Karpas-422 (cell line): ENCODE data around the gene ZC3H4. TPM values are rescaled to one million over a fixed set of nuclear protein-coding genes. Genes with fewer than 3 reads are reported as not detected.

Source experiments
- DNase-seq: peaks from one replicate; pipeline ENCODE4 v3.0.0-alpha.2; 2015
- H2AFZ ChIP-seq: fragments of 200-600 bp; sonication (generic); 2 replicates; pipeline ENCODE4 v1.6.1; 2014; ENCODE audit warnings: antibody characterized with exemption, low read length, mixed read lengths
- H3K27ac ChIP-seq: fragments of 200-600 bp; sonication (generic); 2 replicates; pipeline ENCODE4 v1.5.1; 2014; ENCODE audit warnings: mild to moderate bottlenecking, low read length, moderate library complexity
- H3K27me3 ChIP-seq: fragments of 200-600 bp; sonication (generic); 2 replicates; pipeline ENCODE4 v1.6.1; 2014; ENCODE audit warnings: low read length, mixed read lengths
- H3K36me3 ChIP-seq: fragments of 200-600 bp; sonication (generic); 2 replicates; pipeline ENCODE4 v1.6.1; 2014; ENCODE audit warnings: low read length, mixed read lengths; ENCODE audit not compliant: insufficient read depth
- H3K4me1 ChIP-seq: fragments of 200-600 bp; sonication (generic); 2 replicates; pipeline ENCODE4 v1.6.1; 2014; ENCODE audit warnings: mild to moderate bottlenecking, low read length, mixed read lengths
- H3K4me2 ChIP-seq: fragments of 200-600 bp; sonication (generic); 2 replicates; pipeline ENCODE4 v1.6.1; 2014; ENCODE audit warnings: low read length, low read depth, mild to moderate bottlenecking; ENCODE audit not compliant: poor library complexity, severe bottlenecking
- H3K4me3 ChIP-seq: fragments of 200-600 bp; sonication (generic); 2 replicates; pipeline ENCODE4 v1.5.1; 2014; ENCODE audit warnings: mild to moderate bottlenecking, antibody characterized with exemption, low read length, mixed read lengths
- H3K79me2 ChIP-seq: fragments of 200-600 bp; sonication (generic); 2 replicates; pipeline ENCODE4 v1.6.1; 2014; ENCODE audit warnings: mild to moderate bottlenecking, low read length, mixed read lengths
- H3K9ac ChIP-seq: fragments of 200-600 bp; sonication (generic); 2 replicates; pipeline ENCODE4 v1.6.0; 2014; ENCODE audit warnings: low read length
- H3K9me2 ChIP-seq: fragments of 200-600 bp; sonication (generic), shearing (Covaris generic); replicated peaks from 2 replicates; pipeline ENCODE4 v1.6.0; 2014; ENCODE audit warnings: mild to moderate bottlenecking, low read length, moderate library complexity; ENCODE audit not compliant: insufficient read depth
- H3K9me3 ChIP-seq: fragments of 300-700, 200-600 bp; sonication (generic); 2 replicates; pipeline ENCODE4 v1.6.1; 2014; ENCODE audit warnings: low read length, mixed read lengths
- H4K20me1 ChIP-seq: fragments of 200-600 bp; sonication (generic); 2 replicates; pipeline ENCODE4 v1.6.1; 2014; ENCODE audit warnings: mild to moderate bottlenecking, antibody characterized with exemption, low read length, low read depth; ENCODE audit not compliant: insufficient read depth
- total RNA-seq: library from RNA; depleted of rRNA; stranded (reverse); fragments of >200 nt; shearing (Covaris generic); gene quantifications from 2 replicates; pipeline ENCODE4 v1.2.3, GENCODE V29; 2014; ENCODE audit warnings: low replicate concordance

ZC3H4 gene
- total RNA-seq, 1 experiment from 2014 or later = 13.0 TPM

GRCh38 chr19:47068876-47069406, 44.6 kb downstream of the ZC3H4 start:
- Histone ChIP-seq H3K9me3 (no peaks in the 10 kb centered on the region), H3K4me2 (no peak overlapping the region), H3K4me3 (no peak overlapping the region), H3K9ac (no peak overlapping the region), H3K36me3 (peaks cover 13% of the 10 kb centered on the region), H3K79me2 (no peaks in the 10 kb centered on the region), H3K27ac (no peak overlapping the region), H3K4me1 (no peaks in the 10 kb centered on the region), H2AFZ (no peak overlapping the region), H3K9me2 (no peaks in the 10 kb centered on the region), H4K20me1 (peaks cover 30% of the 10 kb centered on the region; the same call in 1 of the 2 replicates), H3K27me3 (no peaks in the 10 kb centered on the region)
- DNase-seq = no peak

GRCh38 chr19:47068246-47068645, 45.3 kb downstream of the ZC3H4 start:
- DNase-seq = no peak
- Histone ChIP-seq H3K27me3 (no peaks in the 10 kb centered on the region), H3K79me2 (no peaks in the 10 kb centered on the region), H3K9me2 (no peaks in the 10 kb centered on the region), H3K4me1 (no peaks in the 10 kb centered on the region), H3K27ac (no peak overlapping the region), H3K4me3 (no peak overlapping the region), H3K9ac (no peak overlapping the region), H3K36me3 (peaks cover 13% of the 10 kb centered on the region), H4K20me1 (peaks cover 26% of the 10 kb centered on the region; the same call in 1 of the 2 replicates), H3K9me3 (no peaks in the 10 kb centered on the region), H2AFZ (no peak overlapping the region), H3K4me2 (no peak overlapping the region)

GRCh38 chr19:47067215-47067847, 46.2 kb downstream of the ZC3H4 start:
- H3K9ac ChIP-seq = no peak overlapping the region
- H3K27me3 ChIP-seq = no peaks in the 10 kb centered on the region
- H3K27ac ChIP-seq = no peak overlapping the region
- DNase-seq = no peak
- no peaks in the 10 kb centered on the region for H3K4me1 ChIP-seq
- no peaks in the 10 kb centered on the region for H3K9me2 ChIP-seq
- H2AFZ ChIP-seq = no peak overlapping the region
- no peak overlapping the region for H3K4me2 ChIP-seq
- peaks cover 26% of the 10 kb centered on the region; the same call in 1 of the 2 replicates for H4K20me1 ChIP-seq
- no peaks in the 10 kb centered on the region for H3K79me2 ChIP-seq
- peaks cover 13% of the 10 kb centered on the region for H3K36me3 ChIP-seq
- no peaks in the 10 kb centered on the region for H3K9me3 ChIP-seq
- H3K4me3 ChIP-seq = no peak overlapping the region

- Histone ChIP-seq H3K79me2 (no peaks in the 10 kb centered on the region), H3K27me3 (no peaks in the 10 kb centered on the region)
Observed at GRCh38 chr19:47066376-47067214, 47.0 kb downstream of the ZC3H4 start.

GRCh38 chr19:47065242-47065641, 48.3 kb downstream of the ZC3H4 start:
- no peak for DNase-seq
- no peak overlapping the region for H3K27ac ChIP-seq
- no peak overlapping the region for H3K4me2 ChIP-seq
- H3K4me3 ChIP-seq = no peak overlapping the region
- no peaks in the 10 kb centered on the region for H3K9me3 ChIP-seq
- no peaks in the 10 kb centered on the region for H3K9me2 ChIP-seq
- no peaks in the 10 kb centered on the region for H3K79me2 ChIP-seq
- no peaks in the 10 kb centered on the region for H3K27me3 ChIP-seq
- H3K9ac ChIP-seq = no peak overlapping the region
- no peak overlapping the region for H2AFZ ChIP-seq
- H3K36me3 ChIP-seq = peaks cover 8% of the 10 kb centered on the region
- peaks cover 18% of the 10 kb centered on the region; the same call in 1 of the 2 replicates for H4K20me1 ChIP-seq
- no peaks in the 10 kb centered on the region for H3K4me1 ChIP-seq

More at GRCh38 chr19:47066376-47067214, 47.0 kb downstream of the ZC3H4 start:
- no peak for DNase-seq
- H3K27ac ChIP-seq = no peak overlapping the region
- H3K9ac ChIP-seq = no peak overlapping the region
- H3K4me1 ChIP-seq = no peaks in the 10 kb centered on the region
- H4K20me1 ChIP-seq = peaks cover 24% of the 10 kb centered on the region; the same call in 1 of the 2 replicates
- no peak overlapping the region for H3K4me2 ChIP-seq
- H3K4me3 ChIP-seq = no peak overlapping the region
- peaks cover 11% of the 10 kb centered on the region for H3K36me3 ChIP-seq
- no peaks in the 10 kb centered on the region for H3K9me3 ChIP-seq
- H3K9me2 ChIP-seq = no peaks in the 10 kb centered on the region
- H2AFZ ChIP-seq = no peak overlapping the region

GRCh38 chr19:47063874-47064273, 49.7 kb downstream of the ZC3H4 start:
- no peaks in the 10 kb centered on the region for H3K4me1 ChIP-seq
- no peak overlapping the region for H3K9ac ChIP-seq
- no peak overlapping the region for H3K4me3 ChIP-seq
- no peak overlapping the region for H3K4me2 ChIP-seq
- no peak overlapping the region for H3K27ac ChIP-seq
- H3K27me3 ChIP-seq = no peaks in the 10 kb centered on the region
- peaks cover 8% of the 10 kb centered on the region; the same call in 1 of the 2 replicates for H3K36me3 ChIP-seq
- 0 out of 2 replicates have a peak, but pooled peaks cover 14% of the 10 kb centered on the region for H4K20me1 ChIP-seq
- no peaks in the 10 kb centered on the region for H3K9me2 ChIP-seq
- no peak overlapping the region for H2AFZ ChIP-seq
- no peak for DNase-seq
- H3K9me3 ChIP-seq = no peaks in the 10 kb centered on the region
- H3K79me2 ChIP-seq = no peaks in the 10 kb centered on the region

GRCh38 chr19:47058621-47059022, 55.0 kb downstream of the ZC3H4 start:
- Histone ChIP-seq H3K9me3 (no peaks in the 10 kb centered on the region), H3K4me1 (no peaks in the 10 kb centered on the region), H3K4me3 (no peak overlapping the region), H3K4me2 (no peak overlapping the region), H3K36me3 (no peaks in the 10 kb centered on the region), H3K27me3 (no peaks in the 10 kb centered on the region), H3K9me2 (no peaks in the 10 kb centered on the region), H2AFZ (no peak overlapping the region), H3K27ac (no peak overlapping the region), H3K79me2 (no peaks in the 10 kb centered on the region), H4K20me1 (no peaks in the 10 kb centered on the region), H3K9ac (no peak overlapping the region)
- no peak for DNase-seq

- Histone ChIP-seq H2AFZ (no peak overlapping the region), H3K9me2 (no peaks in the 10 kb centered on the region), H3K4me2 (no peak overlapping the region)
Observed at GRCh38 chr19:47057328-47057727, 56.2 kb downstream of the ZC3H4 start.

More at GRCh38 chr19:47057328-47057727, 56.2 kb downstream of the ZC3H4 start:
- Histone ChIP-seq H3K9me3 (no peaks in the 10 kb centered on the region), H3K79me2 (no peaks in the 10 kb centered on the region), H3K9ac (no peak overlapping the region), H3K36me3 (no peaks in the 10 kb centered on the region), H3K4me1 (no peaks in the 10 kb centered on the region), H3K27ac (no peak overlapping the region), H3K27me3 (no peaks in the 10 kb centered on the region), H3K4me3 (no peak overlapping the region), H4K20me1 (no peaks in the 10 kb centered on the region)
- no peak for DNase-seq
